KBM-7 (cell line): Measurements from ENCODE around the gene NUP93.
"Not testable (repeated sequence)": the region's sequence is repeated elsewhere in the genome, so short reads cannot be mapped to it uniquely, and the experiment has no call there.

Experiments used
- DNase-seq: peaks from one replicate; pipeline ENCODE4 v3.0.0-alpha.2; 2015
- in situ Hi-C: fragments of 300-500 bp; cut with MboI; formaldehyde crosslinking; loops from 2 replicates; pipeline ENCODE4 v1.14.3; 2020; ENCODE audit warnings: low sequenced_read_pairs, low pct_unique_long_range_greater_than_20kb, mixed read lengths

NUP93 gene

DNA sequence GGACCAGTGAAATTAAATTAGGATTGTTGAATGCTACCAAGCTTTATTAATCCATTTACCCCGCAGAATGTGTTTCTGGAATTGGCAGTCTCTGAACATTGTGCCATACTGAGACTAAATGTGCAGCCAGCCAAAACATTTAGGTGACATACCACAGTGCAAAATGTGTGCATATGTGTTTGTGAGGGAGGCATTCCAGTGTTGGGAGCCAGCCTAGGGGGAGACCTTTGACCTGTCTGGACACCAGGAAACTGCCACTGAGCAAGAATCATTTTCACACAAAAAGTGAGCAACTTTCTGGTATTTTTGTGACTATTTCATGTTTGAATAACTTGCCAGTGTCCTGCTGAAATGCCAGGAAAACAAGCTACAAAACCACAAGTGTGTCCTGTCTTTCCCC is 70.4 kb downstream of the NUP93 start:
- in situ Hi-C loops, result no loop called here
- DNase-seq, result no peak

GRCh38 chr16:56801762-56802161 is 71.8 kb downstream of the NUP93 start:
- in situ Hi-C loops, result no loop called here
- no peak for DNase-seq

DNA sequence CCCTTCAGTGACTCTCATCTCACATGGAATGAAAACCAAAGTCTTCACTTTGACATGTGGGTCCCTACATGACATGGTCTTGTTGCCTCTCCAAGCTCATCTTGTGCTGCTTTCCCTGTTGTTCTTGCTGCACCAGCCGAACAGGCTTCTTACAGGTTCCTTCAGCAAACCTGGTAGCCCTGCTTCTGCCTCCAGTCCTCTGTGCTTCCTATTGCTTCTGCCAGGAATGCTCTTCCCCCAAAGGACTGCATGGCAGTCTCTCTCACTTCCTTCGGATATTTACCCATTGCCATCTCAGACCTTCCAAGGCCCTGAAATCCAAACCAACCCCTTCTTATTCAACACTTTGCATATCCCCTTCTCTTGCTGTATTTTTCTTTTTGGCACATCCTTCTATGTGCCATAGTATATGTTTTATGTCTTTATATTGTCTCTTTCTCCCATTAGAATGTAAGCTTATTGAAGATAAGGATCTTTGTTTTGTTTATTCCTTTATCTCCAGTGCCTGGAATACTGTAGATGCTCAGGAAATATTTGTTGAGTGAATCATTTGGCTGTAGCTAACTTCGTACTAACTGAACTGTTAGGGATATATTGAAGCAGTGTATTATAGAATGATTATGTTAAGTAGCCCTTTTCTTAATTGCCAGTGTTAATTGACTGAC is 77.2 kb downstream of the NUP93 start:
- in situ Hi-C loops, result no loop called here
- no peak for DNase-seq

GRCh38 chr16:56807676-56808067 is 77.7 kb downstream of the NUP93 start:
- DNase-seq, in situ Hi-C loops: not testable (repeated sequence)

GRCh38 chr16:56810954-56811353 is 81.0 kb downstream of the NUP93 start:
- no peak for DNase-seq
- in situ Hi-C loops, result no loop called here

GRCh38 chr16:56811602-56812001 is 81.7 kb downstream of the NUP93 start:
- in situ Hi-C loops, DNase-seq: not testable (repeated sequence)

- in situ Hi-C loops, result no loop called here
- no peak for DNase-seq
Observed at GRCh38 chr16:56812884-56813283, 83.0 kb downstream of the NUP93 start.

DNA sequence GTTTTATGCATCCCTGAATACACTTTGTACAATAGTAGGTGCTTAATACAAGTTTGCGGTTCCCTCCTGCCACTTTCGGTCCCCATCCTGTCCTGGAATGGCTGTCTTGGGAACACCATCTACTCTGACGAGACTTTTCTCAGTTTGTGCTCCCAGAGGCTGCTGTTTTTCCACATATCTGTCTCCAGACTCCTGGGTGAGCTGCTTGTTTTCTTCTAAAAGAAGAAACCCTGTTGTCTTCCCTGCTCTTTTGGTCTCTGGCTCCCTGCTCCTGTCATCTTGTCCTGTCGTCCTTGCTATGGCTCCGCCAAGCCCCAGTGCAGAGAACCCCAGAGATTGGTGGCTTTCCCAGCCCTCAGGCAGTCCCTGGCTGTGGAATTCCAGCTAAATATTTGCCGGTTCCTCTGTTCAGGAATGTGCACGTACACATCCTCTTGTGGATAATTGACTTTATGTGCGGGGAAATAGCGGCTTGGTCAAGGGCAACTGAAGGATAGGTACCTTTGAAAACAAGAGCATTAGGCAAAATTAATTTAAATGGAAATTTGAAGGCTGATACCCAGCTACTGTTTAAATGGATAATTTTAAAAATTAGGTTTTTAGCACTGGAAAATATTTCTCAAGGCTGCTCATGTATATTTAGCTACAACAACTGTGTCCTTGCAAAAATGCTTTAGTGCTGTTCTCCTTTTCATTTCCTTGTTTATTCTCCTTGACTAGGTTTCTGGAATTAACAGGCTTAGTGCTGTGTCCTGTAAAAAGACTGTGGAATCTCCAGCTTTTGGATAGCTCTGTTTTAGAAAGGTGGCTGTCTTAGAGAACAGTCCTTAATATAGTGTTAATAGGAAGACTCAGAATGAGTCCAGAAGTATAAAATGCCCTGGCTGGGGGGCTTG is 84.9 kb downstream of the NUP93 start:
- no peak for DNase-seq
- in situ Hi-C loops, result no loop called here

DNA sequence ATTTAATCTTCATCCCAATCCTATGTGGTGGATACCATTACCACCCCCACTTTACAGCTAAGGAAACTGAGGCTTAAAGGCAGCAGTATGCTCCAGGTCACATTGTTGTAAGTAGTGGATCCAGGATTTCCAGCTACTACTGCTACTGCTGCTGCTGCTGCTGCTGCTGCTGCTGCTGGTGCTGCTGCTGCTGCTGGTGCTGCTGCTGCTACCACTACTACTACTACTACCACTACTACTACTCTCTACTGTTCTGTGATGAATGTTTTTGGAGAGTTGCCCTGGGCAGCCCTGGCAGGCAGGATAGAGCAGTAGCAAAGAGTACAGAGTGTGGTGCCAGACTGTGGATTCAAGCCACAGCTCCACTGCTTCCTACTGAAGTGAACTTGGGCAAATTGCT is 85.8 kb downstream of the NUP93 start:
- in situ Hi-C loops, result no loop called here
- DNase-seq, result no peak

DNA sequence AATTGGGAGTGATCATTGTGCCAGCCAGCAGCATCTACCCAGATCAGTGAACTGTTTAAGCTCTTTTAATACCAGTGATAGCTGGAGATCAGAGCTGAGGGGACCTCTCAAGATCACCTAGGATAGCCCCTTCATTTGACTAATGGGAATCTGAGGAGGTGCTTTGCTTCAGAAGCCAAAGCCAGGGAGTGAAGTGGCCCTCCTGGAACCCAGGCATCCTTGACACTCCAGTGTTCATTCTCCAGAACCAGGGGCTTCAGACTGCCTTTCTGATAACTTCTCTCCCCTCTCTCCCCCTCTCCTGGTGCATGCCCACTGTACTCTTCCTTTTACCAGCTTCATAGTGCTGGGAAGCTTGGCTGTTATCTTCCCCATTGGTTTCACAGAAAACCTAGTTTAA is 87.1 kb downstream of the NUP93 start:
- in situ Hi-C loops, result no loop called here
- DNase-seq, result no peak

- in situ Hi-C loops, result no loop called here
Observed at GRCh38 chr16:56817938-56818337, 88.0 kb downstream of the NUP93 start.

DNA sequence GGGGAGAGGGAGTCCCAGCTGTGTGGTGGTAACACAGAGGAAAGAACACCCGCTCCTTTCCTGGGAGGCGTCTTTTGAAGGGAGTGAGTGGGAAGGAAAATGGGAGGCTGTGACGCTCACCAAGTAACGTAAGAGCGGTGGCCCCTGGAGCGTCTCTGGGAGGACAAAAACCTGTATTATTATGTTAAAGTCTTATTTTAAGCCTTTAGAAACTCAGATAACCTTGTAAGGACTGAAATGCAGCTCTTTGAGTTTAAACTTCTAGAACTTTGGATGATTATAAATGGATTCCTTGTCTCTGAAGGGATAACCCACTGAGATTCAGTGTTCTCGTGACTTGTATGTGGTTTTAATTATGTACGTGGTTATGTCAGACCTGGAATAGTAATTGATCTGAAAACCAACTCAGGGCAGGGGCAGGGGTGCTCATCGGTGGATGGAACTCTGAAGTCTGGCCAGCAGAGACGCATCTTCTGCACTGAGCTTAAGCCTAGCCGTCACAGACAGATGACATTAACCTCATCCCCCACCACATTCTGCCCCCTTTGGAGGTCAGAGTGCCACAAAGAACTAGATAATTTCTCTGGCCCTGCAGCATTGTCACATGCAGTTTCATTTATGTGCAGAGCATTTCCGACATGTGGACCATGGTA is 93.3 kb downstream of the NUP93 start:
- DNase-seq, result no peak
- in situ Hi-C loops, result no loop called here

More at GRCh38 chr16:56817938-56818337, 88.0 kb downstream of the NUP93 start:
- DNase-seq, result no peak

DNA sequence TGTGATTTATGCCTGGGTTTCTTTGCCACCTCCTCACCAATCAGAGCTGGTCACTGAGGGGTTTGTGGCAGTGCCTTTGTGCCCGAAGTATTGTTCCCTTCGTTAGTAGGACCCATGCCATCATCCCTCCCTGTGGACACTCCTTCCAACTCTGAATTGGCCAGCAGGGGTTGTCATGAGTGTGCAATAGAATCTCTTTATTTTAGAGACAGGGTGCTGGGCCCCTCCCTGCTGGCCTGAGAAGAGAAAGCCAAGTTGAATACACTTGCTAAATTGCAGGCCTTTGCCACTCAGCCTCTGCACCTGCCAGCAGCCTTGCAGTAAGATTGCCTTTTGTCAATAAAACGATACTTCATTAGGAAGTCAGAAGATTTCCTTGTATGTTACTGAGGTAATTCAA is 94.4 kb downstream of the NUP93 start:
- in situ Hi-C loops, result no loop called here
- DNase-seq, result no peak

GRCh38 chr16:56824804-56825203 is 94.9 kb downstream of the NUP93 start:
- in situ Hi-C loops, result no loop called here

DNA sequence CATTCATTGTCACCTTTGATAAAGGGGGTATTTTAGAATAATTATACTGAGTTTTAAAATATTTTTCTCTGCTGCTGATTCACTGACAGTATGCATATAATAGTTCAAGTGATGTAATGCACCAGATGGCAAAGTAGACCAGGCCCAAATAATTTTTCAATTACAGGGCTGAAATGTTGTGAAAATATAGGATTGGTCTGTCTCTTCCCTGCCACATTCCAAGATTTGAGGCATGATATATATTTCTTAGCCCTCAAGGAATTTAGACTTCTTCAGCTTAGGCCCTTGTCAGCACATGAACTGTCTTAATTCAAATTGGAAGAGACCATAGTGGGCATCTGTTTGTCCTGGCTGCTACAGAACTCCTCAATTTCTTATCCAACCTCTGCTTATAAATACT is 95.9 kb downstream of the NUP93 start:
- in situ Hi-C loops, result no loop called here
- DNase-seq, result no peak

More at GRCh38 chr16:56824804-56825203, 94.9 kb downstream of the NUP93 start:
- DNase-seq, result no peak

DNA sequence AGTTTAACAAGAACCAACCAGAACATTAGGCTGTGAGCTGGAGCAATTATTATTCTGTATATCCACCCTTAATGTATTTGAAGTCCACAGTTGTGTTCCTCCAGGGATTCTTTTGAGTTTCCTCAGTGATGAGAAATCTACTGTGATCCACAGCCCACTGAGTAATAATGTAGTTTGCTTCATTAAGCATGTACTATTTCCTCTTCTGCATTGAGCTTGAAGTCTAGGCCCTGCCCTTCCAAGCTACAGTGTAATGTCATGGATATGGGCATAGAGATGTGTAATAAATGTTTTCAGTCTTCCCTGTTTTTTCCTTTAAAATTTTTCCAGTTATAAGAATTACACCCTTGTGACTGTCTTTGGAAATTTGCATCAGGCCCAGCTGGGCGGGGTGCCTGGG is 98.7 kb downstream of the NUP93 start:
- in situ Hi-C loops, result no loop called here
- no peak for DNase-seq

- in situ Hi-C loops, result no loop called here
- DNase-seq, result no peak
Observed at GRCh38 chr16:56830669-56831068, 100.7 kb downstream of the NUP93 start.

GRCh38 chr16:56832768-56833167 is 102.8 kb downstream of the NUP93 start:
- in situ Hi-C loops, result no loop called here
- no peak for DNase-seq

DNA sequence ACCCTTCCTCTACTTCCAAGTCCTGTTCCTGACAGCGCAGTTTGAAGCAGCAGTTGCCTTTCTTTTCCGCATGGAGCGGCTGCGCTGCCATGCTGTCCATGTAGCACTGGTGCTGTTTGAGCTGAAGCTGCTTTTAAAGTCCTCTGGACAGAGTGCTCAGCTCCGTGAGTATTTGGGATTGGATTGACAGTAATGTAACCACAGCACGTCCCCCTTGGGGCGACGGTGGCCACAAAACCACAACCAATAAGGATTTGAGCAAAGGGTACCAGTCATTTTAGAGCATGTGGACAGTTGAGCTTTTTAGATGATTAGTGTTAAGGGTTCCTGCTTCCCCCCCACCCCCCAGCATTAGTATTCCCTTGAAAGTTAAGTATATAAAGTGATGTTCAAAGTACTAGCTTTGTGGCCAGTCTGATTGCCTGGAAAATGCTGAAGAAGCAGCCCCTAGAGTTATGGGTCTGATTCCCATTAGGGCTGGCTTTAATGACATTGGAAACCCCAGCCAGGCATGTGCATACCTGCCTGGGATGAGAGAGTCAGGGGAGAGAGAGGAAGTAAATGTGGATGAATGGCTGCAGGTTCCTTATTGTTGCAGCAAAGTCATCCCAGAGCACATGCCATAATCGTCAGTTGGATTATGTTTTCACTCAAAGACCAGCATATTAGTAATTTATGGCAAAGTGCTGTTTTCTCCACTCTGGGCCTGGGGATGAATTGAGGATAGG is 103.5 kb downstream of the NUP93 start:
- no peak for DNase-seq
- in situ Hi-C loops, result no loop called here
